HL-60 (cell line): ENCODE data around the gene KDM6A.

Source experiments
- CTCF ChIP-seq: IDR thresholded peaks from one replicate; pipeline ENCODE4 v1.5.1; 2011; ENCODE audit warnings: low read length, control low read depth, inconsistent platforms; ENCODE audit not compliant: insufficient read depth
- POLR2AphosphoS5 ChIP-seq: IDR thresholded peaks from 2 replicates; pipeline ENCODE4 v1.6.1; 2012; ENCODE audit warnings: low read depth
- REST ChIP-seq: IDR thresholded peaks from 2 replicates; pipeline ENCODE4 v1.6.1; 2012; ENCODE audit warnings: low read depth; ENCODE audit not compliant: insufficient replicate concordance

- TF ChIP-seq CTCF (no peak), POLR2AphosphoS5 (no peak), REST (no peak)
These were observed 35.8 kb downstream of the KDM6A start for GRCh38 chrX:44908827-44909226.
